HFFc6 (cell line): ENCODE measurements around the gene SLC5A8. TPM values are rescaled to one million over a fixed set of nuclear protein-coding genes. Genes with fewer than 3 reads are reported as not detected.

ENCODE experiments used
- DNase-seq: peaks from one replicate; pipeline ENCODE4 v3.0.0-alpha.2; 2018
- H3K27ac Mint-ChIP-seq: 2 replicates; pipeline ENCODE4 v1.8.0; 2020; ENCODE audit warnings: mild to moderate bottlenecking, mixed read lengths
- H3K27me3 Mint-ChIP-seq: 2 replicates; pipeline ENCODE4 v1.8.0; 2021; ENCODE audit warnings: mild to moderate bottlenecking, moderate library complexity, mixed read lengths; ENCODE audit not compliant: insufficient read depth
- H3K36me3 Mint-ChIP-seq: 2 replicates; pipeline ENCODE4 v1.8.0; 2021; ENCODE audit warnings: low read depth, mixed read lengths
- H3K4me1 Mint-ChIP-seq: 2 replicates; pipeline ENCODE4 v1.8.0; 2020; ENCODE audit warnings: low read depth, mixed read lengths
- H3K4me3 Mint-ChIP-seq: 2 replicates; pipeline ENCODE4 v1.8.0; 2020; ENCODE audit warnings: mild to moderate bottlenecking, moderate library complexity, mixed read lengths
- H3K9me3 Mint-ChIP-seq: 2 replicates; pipeline ENCODE4 v1.8.0; 2020; ENCODE audit warnings: mild to moderate bottlenecking, mixed read lengths
- CTCF ChIP-seq: fragments of 200-600 bp; sonication (generic); IDR thresholded peaks from 2 replicates; pipeline ENCODE4 v1.5.0; 2021; ENCODE audit warnings: antibody characterized with exemption, mild to moderate bottlenecking
- total RNA-seq, 6 experiments: library from RNA; stranded (reverse); fragmentation: NEBNext Ultra II Directional; extraction: Animal tissue kit (Norgen Biotek cat#: 25700); gene quantifications; 2 replicates in 1 of 6; 3 replicates in 5 of 6; pipeline ENCODE4 v1.2.3, GENCODE V29; 2021

SLC5A8 gene
- total RNA-seq, 6 experiments from 2014 or later = not detected

GRCh38 chr12:101117842-101118241, 92.2 kb downstream of the SLC5A8 start:
- Mint-ChIP-seq H3K27ac (no peak overlapping the region), H3K9me3 (peaks cover 50% of the 10 kb centered on the region)

GRCh38 chr12:101116911-101117310, 93.1 kb downstream of the SLC5A8 start:
- H3K27ac Mint-ChIP-seq = no peak overlapping the region
- no peak overlapping the region for H3K4me3 Mint-ChIP-seq
- DNase-seq = no peak
- no peak for TF ChIP-seq CTCF
- H3K9me3 Mint-ChIP-seq = peaks cover 44% of the 10 kb centered on the region
- no peaks in the 10 kb centered on the region for H3K27me3 Mint-ChIP-seq
- H3K4me1 Mint-ChIP-seq = no peaks in the 10 kb centered on the region
- H3K36me3 Mint-ChIP-seq = no peaks in the 10 kb centered on the region

More at GRCh38 chr12:101117842-101118241, 92.2 kb downstream of the SLC5A8 start:
- no peak overlapping the region for H3K4me3 Mint-ChIP-seq
- no peaks in the 10 kb centered on the region for H3K36me3 Mint-ChIP-seq
- TF ChIP-seq CTCF = no peak
- no peak for DNase-seq
- no peaks in the 10 kb centered on the region for H3K27me3 Mint-ChIP-seq
- no peaks in the 10 kb centered on the region for H3K4me1 Mint-ChIP-seq

- Mint-ChIP-seq H3K9me3 (peaks cover 38% of the 10 kb centered on the region), H3K36me3 (no peaks in the 10 kb centered on the region), H3K27me3 (no peaks in the 10 kb centered on the region), H3K4me3 (no peak overlapping the region), H3K27ac (no peak overlapping the region), H3K4me1 (no peaks in the 10 kb centered on the region)
- no peak for DNase-seq
- no peak for TF ChIP-seq CTCF
Measured at GRCh38 chr12:101115326-101115725, 94.7 kb downstream of the SLC5A8 start.

- TF ChIP-seq CTCF = no peak
- Mint-ChIP-seq H3K36me3 (no peaks in the 10 kb centered on the region), H3K4me1 (no peaks in the 10 kb centered on the region), H3K9me3 (peaks cover 28% of the 10 kb centered on the region), H3K27me3 (no peaks in the 10 kb centered on the region), H3K27ac (no peak overlapping the region), H3K4me3 (no peak overlapping the region)
- no peak for DNase-seq
Measured at GRCh38 chr12:101111441-101111840, 98.6 kb downstream of the SLC5A8 start.

GRCh38 chr12:101110866-101111265, 99.2 kb downstream of the SLC5A8 start:
- Mint-ChIP-seq H3K9me3 (peaks cover 29% of the 10 kb centered on the region), H3K27me3 (no peaks in the 10 kb centered on the region), H3K27ac (no peak overlapping the region), H3K4me3 (no peak overlapping the region), H3K4me1 (no peaks in the 10 kb centered on the region), H3K36me3 (no peaks in the 10 kb centered on the region)
- no peak for TF ChIP-seq CTCF
- no peak for DNase-seq

GRCh38 chr12:101108130-101108529, 101.9 kb downstream of the SLC5A8 start:
- Mint-ChIP-seq H3K27ac (no peak overlapping the region), H3K36me3 (no peaks in the 10 kb centered on the region), H3K9me3 (peaks cover 22% of the 10 kb centered on the region), H3K4me1 (no peaks in the 10 kb centered on the region), H3K4me3 (no peak overlapping the region), H3K27me3 (no peaks in the 10 kb centered on the region)
- no peak for TF ChIP-seq CTCF
- no peak for DNase-seq
